H7 (cell line): Measurements from ENCODE around the gene DUOXA1. TPM values are rescaled to one million over a fixed set of nuclear protein-coding genes. Genes with fewer than 3 reads are reported as not detected.
"Not testable (repeated sequence)": the region's sequence is repeated elsewhere in the genome, so short reads cannot be mapped to it uniquely, and the experiment has no call there.

Experiments
- DNase-seq: peaks from one replicate; pipeline ENCODE4 v3.0.0; 2012
- H3K27me3 ChIP-seq: 2 replicates; pipeline ENCODE4 v1.6.0; 2011; ENCODE audit warnings: mild to moderate bottlenecking, low read length; ENCODE audit not compliant: control insufficient read depth, insufficient read depth
- H3K36me3 ChIP-seq: replicated peaks from 2 replicates; pipeline ENCODE4 v1.5.1; 2011; ENCODE audit warnings: low read length; ENCODE audit not compliant: control insufficient read depth, insufficient read depth
- H3K4me3 ChIP-seq: 2 replicates; pipeline ENCODE4 v1.5.1; 2011; ENCODE audit warnings: low read depth, mild to moderate bottlenecking, control low read depth, low read length, moderate library complexity; ENCODE audit not compliant: insufficient read depth
- total RNA-seq: library from RNA; depleted of rRNA; stranded (reverse); fragments of >200 nt; shearing (Covaris generic); gene quantifications from 2 replicates; pipeline ENCODE4 v1.2.3, GENCODE V29; 2014

Gene DUOXA1
- total RNA-seq, 1 experiment from 2014 or later = not detected

GRCh38 chr15:45104170-45104569 lies 25.5 kb downstream of the DUOXA1 start:
- H3K27me3 ChIP-seq, DNase-seq, H3K36me3 ChIP-seq, H3K4me3 ChIP-seq: not testable (repeated sequence)

DNA sequence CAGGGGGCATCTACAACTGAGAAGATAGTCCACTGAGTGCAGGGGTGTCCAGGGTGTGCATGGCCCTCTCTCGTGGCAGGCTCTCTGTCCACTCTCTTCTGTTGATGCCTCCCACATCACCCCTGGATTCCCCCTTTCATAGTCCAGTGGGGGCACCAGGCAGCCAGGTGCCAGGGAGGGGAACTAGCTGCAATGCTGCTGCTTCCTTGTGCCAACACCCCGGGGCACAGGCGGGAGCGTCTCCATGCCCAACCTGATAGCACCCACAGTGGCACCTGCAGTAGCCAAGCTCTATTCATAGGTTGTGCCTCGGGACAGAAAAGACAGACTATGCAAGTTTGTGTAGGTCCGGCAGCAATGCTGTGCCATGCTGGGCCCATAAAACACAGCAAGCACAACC lies 27.5 kb downstream of the DUOXA1 start:
- H3K36me3 ChIP-seq = no peaks in the 10 kb centered on the region
- no peaks in the 10 kb centered on the region; the same call in 1 of the 2 replicates for H3K27me3 ChIP-seq
- DNase-seq = peak; percentile 15
- H3K4me3 ChIP-seq = no peak overlapping the region

DNA sequence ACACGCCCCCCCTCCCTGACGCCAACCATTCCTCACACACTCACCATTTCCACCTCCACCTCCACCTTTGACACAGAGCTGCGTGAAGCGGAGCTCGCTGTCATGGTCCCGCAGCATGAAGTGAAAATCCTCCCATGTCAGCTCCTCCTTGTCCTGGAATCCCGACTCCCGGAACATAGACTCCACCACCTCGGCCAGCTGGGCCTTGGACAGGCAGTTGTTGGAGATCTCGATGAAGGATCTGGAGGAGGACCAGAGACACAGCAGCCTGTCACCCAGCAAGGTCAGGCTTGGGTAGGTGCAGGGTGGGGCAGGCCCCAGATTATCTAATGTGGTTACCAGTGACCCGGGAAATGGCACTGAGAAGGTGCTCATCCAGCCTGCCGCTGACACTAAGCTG lies 27.9 kb downstream of the DUOXA1 start:
- no peak overlapping the region for H3K4me3 ChIP-seq
- H3K27me3 ChIP-seq = no peaks in the 10 kb centered on the region; the same call in 1 of the 2 replicates

GRCh38 chr15:45100884-45101625 lies 28.6 kb downstream of the DUOXA1 start:
- peak; percentile 66 for DNase-seq
- H3K36me3 ChIP-seq = no peaks in the 10 kb centered on the region
- no peaks in the 10 kb centered on the region; the same call in 1 of the 2 replicates for H3K27me3 ChIP-seq
- H3K4me3 ChIP-seq = no peak overlapping the region

More for the DNA sequence above, 27.9 kb downstream of the DUOXA1 start:
- DNase-seq = peak; percentile 44
- H3K36me3 ChIP-seq = no peaks in the 10 kb centered on the region

GRCh38 chr15:45099549-45100165 lies 30.0 kb downstream of the DUOXA1 start:
- Histone ChIP-seq H3K36me3 (no peaks in the 10 kb centered on the region), H3K4me3 (no peak overlapping the region), H3K27me3 (no peaks in the 10 kb centered on the region)
- DNase-seq = peak; percentile 18

- Histone ChIP-seq H3K36me3 (no peaks in the 10 kb centered on the region), H3K27me3 (no peaks in the 10 kb centered on the region; the same call in 1 of the 2 replicates), H3K4me3 (no peak overlapping the region)
- no peak for DNase-seq
Measured at GRCh38 chr15:45097466-45097865, 32.2 kb downstream of the DUOXA1 start.

DNA sequence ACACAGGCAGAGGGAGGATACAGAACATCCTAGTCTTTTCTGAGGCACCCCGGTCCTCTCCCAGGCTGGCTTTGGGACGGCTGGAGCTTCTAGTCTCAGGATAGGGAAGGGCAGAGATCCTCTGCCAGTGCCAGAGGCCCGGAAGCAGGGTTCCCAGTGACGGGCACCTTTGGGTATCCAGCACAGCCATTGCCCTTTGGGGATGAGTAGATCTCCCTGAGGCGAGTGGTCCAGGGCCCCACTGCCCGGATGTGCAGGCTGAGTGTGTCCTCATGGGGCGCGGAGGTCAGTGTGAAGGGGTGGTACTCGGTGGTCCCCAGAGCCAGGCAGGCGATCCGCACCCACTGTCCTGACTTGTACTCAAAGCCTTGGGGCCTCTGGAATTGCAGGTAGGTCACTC lies 34.0 kb downstream of the DUOXA1 start:
- no peak overlapping the region for H3K4me3 ChIP-seq
- H3K27me3 ChIP-seq = no peaks in the 10 kb centered on the region; the same call in 1 of the 2 replicates
- no peaks in the 10 kb centered on the region for H3K36me3 ChIP-seq
- DNase-seq = no peak

- Histone ChIP-seq H3K36me3 (no peaks in the 10 kb centered on the region), H3K4me3 (no peak overlapping the region), H3K27me3 (no peaks in the 10 kb centered on the region; the same call in 1 of the 2 replicates)
- peak; percentile 29 for DNase-seq
Measured at GRCh38 chr15:45094358-45094730, 35.3 kb downstream of the DUOXA1 start.

DNA sequence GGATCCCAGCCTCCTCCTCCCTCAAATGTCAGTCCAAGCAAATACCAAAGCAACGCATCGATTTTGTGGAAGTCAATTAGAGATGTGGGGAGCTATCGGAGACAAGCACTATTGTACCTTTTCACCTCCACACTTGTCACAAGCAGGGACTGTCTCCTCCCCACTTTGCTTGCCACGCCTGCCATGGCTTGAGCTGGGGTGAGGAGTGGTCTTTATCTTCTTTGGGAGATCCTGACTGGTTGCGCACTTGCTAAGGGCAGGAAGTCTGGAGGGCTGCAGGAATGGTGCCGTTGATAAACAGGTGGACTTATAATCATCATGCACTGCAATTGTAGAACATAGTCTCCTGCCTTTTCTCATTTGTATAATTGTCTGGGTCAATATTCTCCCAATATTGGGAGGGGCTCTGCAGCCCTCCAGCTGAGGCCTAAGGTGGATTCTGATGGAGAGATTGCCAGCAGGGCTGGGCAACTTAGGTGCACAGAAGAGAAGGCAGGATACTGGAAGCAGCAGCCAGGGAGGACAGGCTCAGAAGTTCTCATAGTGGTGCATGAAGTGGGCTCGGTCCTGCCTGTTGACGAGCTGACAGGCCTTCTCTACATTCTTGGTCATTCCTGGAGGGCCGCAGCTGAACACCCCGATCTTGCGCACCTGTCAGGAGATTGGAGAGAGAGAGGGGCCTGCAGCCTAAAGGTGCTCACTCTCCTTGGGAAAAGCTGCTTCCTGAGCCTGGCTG lies 35.9 kb downstream of the DUOXA1 start:
- DNase-seq = no peak
- H3K27me3 ChIP-seq = no peaks in the 10 kb centered on the region; the same call in 1 of the 2 replicates
- H3K36me3 ChIP-seq = no peaks in the 10 kb centered on the region
- H3K4me3 ChIP-seq = no peak overlapping the region

- Histone ChIP-seq H3K27me3 (no peaks in the 10 kb centered on the region; the same call in 1 of the 2 replicates), H3K36me3 (no peaks in the 10 kb centered on the region), H3K4me3 (no peak overlapping the region)
- no peak for DNase-seq
Measured at GRCh38 chr15:45093013-45093412, 36.7 kb downstream of the DUOXA1 start.

DNA sequence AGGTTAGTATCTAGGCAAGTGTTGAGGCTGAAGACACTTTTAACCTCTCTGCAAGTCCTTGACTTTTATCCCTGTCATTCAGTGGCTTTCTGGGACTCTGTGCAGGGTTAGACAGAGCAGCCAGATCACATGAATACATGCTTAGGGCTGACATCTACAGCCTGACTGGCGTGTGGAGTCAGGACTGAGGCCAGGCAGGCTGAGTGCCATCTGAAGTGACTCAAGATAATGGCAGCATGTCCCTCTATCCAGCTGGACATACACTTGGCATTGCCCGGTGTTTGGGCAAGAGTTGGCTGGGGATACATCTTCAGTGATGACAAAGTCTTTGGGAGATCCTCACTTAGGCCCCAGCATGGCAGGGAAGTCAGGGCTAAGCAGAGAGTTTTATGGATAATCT lies 38.1 kb downstream of the DUOXA1 start:
- H3K36me3 ChIP-seq = no peaks in the 10 kb centered on the region
- no peak for DNase-seq
- no peak overlapping the region for H3K4me3 ChIP-seq
- H3K27me3 ChIP-seq = no peaks in the 10 kb centered on the region; the same call in 1 of the 2 replicates

DNA sequence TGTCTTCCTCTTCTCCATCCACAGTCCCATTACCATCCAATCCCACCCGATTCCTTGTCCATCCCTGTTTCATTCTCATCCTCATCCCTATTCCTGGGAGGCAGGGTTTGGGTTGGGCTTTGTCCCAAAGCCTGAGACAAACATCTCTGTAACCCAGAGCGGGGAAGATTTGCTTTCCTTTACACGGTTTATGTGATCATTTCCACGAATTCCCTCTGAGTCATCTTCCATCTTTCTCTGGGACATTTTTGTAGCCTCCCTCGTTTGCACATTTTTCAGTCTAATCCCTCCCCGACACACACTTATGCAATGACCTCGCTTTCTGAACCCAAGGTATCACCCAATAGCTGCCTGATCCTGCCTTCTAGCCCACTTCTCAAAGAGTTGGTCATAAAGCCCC lies 38.5 kb downstream of the DUOXA1 start:
- DNase-seq = no peak
- no peak overlapping the region for H3K4me3 ChIP-seq
- no peaks in the 10 kb centered on the region; the same call in 1 of the 2 replicates for H3K27me3 ChIP-seq
- H3K36me3 ChIP-seq = no peaks in the 10 kb centered on the region

GRCh38 chr15:45089712-45090373 lies 39.8 kb downstream of the DUOXA1 start:
- no peak for DNase-seq
- Histone ChIP-seq H3K4me3 (no peak overlapping the region), H3K27me3 (no peaks in the 10 kb centered on the region; the same call in 1 of the 2 replicates), H3K36me3 (no peaks in the 10 kb centered on the region)
